Sigmoid colon (tissue), 4 donors: ENCODE data around the gene CHCHD4.

Source experiments
- CTCF ChIP-seq, 4 experiments: fragments of 450-650 bp in 3 of 4; fragments of 200-600 bp in 1 of 4; IDR thresholded peaks; one replicate each; pipeline ENCODE4 v1.5.1; 2016 to 2019; ENCODE audit warnings: antibody characterized with exemption in 4 of 4, mild to moderate bottlenecking in 3 of 4, moderate library complexity in 2 of 4
- EP300 ChIP-seq, 4 donors: sonication (generic); formaldehyde crosslinking; IDR thresholded peaks; one replicate each; pipeline ENCODE4 v1.6.1; 2017; ENCODE audit warnings: antibody characterized with exemption in 4 of 4
- POLR2A ChIP-seq, 2 donors: fragments of 450-650 bp; IDR thresholded peaks; one replicate each; pipeline ENCODE4 v1.6.1; 2016; ENCODE audit warnings: antibody characterized with exemption in 2 of 2, mild to moderate bottlenecking in 2 of 2, moderate library complexity in 2 of 2
- POLR2AphosphoS5 ChIP-seq, 4 donors: sonication (generic); formaldehyde crosslinking; IDR thresholded peaks; one replicate each; pipeline ENCODE4 v1.6.1; 2017; ENCODE audit warnings: antibody characterized with exemption in 4 of 4

- TF ChIP-seq CTCF (IDR thresholded peaks at IDR 0.05) (no peak), POLR2A (IDR thresholded peaks at IDR 0.05) (no peak), EP300 (IDR thresholded peaks at IDR 0.05) (no peak), POLR2AphosphoS5 (IDR thresholded peaks at IDR 0.05) (no peak)
These were observed 27.7 kb upstream of the CHCHD4 start for GRCh38 chr3:14152233-14152962.
